ENCODE results near the gene CAMSAP1.

GRCh38 chr9:135924628-135925338 lies 17.4 kb upstream of the CAMSAP1 start:
- TF ChIP-seq ZZZ3 (IDR thresholded peaks at IDR 0.05) (no peak), ATF3 (IDR thresholded peaks at IDR 0.05) (no peak), ATF3 (CRISPR knock-in tag; conservative IDR thresholded peaks at IDR 0.05) (no peak), KLF6 (CRISPR knock-in tag; IDR thresholded peaks at IDR 0.05; ENCODE audit: borderline replicate concordance) (no peak), ARHGAP35 (IDR thresholded peaks at IDR 0.05; ENCODE audit: partially characterized antibody) (no peak), RNF2 (IDR thresholded peaks at IDR 0.05) (no peak), CTCF (IDR thresholded peaks at IDR 0.05 in 2 of 3, conservative IDR thresholded peaks at IDR 0.05 in 1 of 3; ENCODE audit: insufficient read depth in 2 of 3, low read depth in 1 of 3, low read length in 3 of 3) (peak in 2 of 3 experiments; percentile 19 to 36; a peak in 2 of 6 replicates)
- TF ChIP-seq, protein P1, sequence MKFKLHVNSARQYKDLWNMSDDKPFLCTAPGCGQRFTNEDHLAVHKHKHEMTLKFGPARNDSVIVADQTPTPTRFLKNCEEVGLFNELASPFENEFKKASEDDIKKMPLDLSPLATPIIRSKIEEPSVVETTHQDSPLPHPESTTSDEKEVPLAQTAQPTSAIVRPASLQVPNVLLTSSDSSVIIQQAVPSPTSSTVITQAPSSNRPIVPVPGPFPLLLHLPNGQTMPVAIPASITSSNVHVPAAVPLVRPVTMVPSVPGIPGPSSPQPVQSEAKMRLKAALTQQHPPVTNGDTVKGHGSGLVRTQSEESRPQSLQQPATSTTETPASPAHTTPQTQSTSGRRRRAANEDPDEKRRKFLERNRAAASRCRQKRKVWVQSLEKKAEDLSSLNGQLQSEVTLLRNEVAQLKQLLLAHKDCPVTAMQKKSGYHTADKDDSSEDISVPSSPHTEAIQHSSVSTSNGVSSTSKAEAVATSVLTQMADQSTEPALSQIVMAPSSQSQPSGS (CRISPR knock-in tag; IDR thresholded peaks at IDR 0.05), result no peak
- TF ChIP-seq, protein P2, sequence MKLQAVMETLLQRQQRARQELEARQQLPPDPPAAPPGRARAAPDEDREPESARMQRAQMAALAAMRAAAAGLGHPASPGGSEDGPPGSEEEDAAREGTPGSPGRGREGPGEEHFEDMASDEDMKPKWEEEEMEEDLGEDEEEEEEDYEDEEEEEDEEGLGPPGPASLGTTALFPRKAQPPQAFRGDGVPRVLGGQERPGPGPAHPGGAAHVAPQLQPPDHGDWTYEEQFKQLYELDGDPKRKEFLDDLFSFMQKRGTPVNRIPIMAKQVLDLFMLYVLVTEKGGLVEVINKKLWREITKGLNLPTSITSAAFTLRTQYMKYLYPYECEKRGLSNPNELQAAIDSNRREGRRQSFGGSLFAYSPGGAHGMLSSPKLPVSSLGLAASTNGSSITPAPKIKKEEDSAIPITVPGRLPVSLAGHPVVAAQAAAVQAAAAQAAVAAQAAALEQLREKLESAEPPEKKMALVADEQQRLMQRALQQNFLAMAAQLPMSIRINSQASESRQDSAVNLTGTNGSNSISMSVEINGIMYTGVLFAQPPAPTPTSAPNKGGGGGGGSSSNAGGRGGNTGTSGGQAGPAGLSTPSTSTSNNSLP (IDR thresholded peaks at IDR 0.05; ENCODE audit: borderline replicate concordance, low read depth, low read length), result no peak
- TF ChIP-seq, protein P3, sequence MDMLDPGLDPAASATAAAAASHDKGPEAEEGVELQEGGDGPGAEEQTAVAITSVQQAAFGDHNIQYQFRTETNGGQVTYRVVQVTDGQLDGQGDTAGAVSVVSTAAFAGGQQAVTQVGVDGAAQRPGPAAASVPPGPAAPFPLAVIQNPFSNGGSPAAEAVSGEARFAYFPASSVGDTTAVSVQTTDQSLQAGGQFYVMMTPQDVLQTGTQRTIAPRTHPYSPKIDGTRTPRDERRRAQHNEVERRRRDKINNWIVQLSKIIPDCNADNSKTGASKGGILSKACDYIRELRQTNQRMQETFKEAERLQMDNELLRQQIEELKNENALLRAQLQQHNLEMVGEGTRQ (CRISPR knock-in tag; IDR thresholded peaks at IDR 0.05), result no peak
